GM12878 (cell line): Measurements from ENCODE around the gene HNRNPA0. TPM values are rescaled to one million over a fixed set of nuclear protein-coding genes. Genes with fewer than 3 reads are reported as not detected.

Experiments used
- ATAC-seq: fragments of 200-7000 bp; cut with Tn5 transposase; 3 replicates; pipeline ENCODE4 v1.9.1; 2020; ENCODE audit warnings: mild to moderate bottlenecking, moderate library complexity
- BruUV-seq: library from RNA; stranded (reverse); fragments of 400-500 nt; replicated peaks from 2 replicates; lab custom pipeline; 2021; lab: Mats Ljungman, UMichigan
- CTCF ChIA-PET: fragments of 300-600 bp; sonication (Branson Sonifier 250); formaldehyde crosslinking; extraction: SDS; loops from one replicate; lab custom pipeline; 2021; ENCODE audit warnings: inconsistent platforms; lab: Yijun Ruan, JAX
- POLR2A ChIA-PET: fragments of 350-600 bp; formaldehyde crosslinking; extraction: SDS; loops from one replicate; lab custom pipeline; 2021; ENCODE audit warnings: inconsistent platforms; lab: Charles Lee
- RAD21 ChIA-PET: fragments of 300-600 bp; sonication (Branson Sonifier 250); formaldehyde crosslinking; loops from one replicate; lab custom pipeline; 2023; ENCODE audit warnings: antibody characterized with exemption; ENCODE audit not compliant: unreplicated experiment; lab: Charles Lee
- SMC1A ChIA-PET: fragments of 300-600 bp; sonication (Branson Sonifier 250); formaldehyde crosslinking; loops from one replicate; lab custom pipeline; 2023; ENCODE audit not compliant: unreplicated experiment, uncharacterized antibody; lab: Charles Lee
- DNase-seq: peaks from one replicate; pipeline ENCODE4 v3.0.0-alpha.2; 2011; ENCODE audit warnings: low read depth, low spot score
- FAIRE-seq: peaks from 3 replicates; lab custom pipeline; 2011; peaks lifted over from hg19 to GRCh38; lab: Jason Lieb, UNC
- H2AFZ ChIP-seq: 2 replicates; pipeline ENCODE4 v1.6.0; 2011; ENCODE audit warnings: low read depth, low read length, control low read depth; ENCODE audit not compliant: control insufficient read depth
- H3K27ac ChIP-seq: 2 replicates; pipeline ENCODE4 v1.5.1; 2011; ENCODE audit warnings: control low read depth; ENCODE audit not compliant: control insufficient read depth, insufficient read depth
- H3K27me3 ChIP-seq, 2 experiments: replicated peaks in 1 of 2; 2 replicates each; pipeline versions ENCODE4 v1.6.0 to v1.6.1; 2011; ENCODE audit warnings: low read length in 1 of 2; ENCODE audit not compliant: control insufficient read depth in 2 of 2, insufficient read depth in 2 of 2
- H3K36me3 ChIP-seq, 2 experiments: 2 replicates each; pipeline ENCODE4 v1.5.1; 2011; ENCODE audit warnings: low read length in 1 of 2; ENCODE audit not compliant: control insufficient read depth in 2 of 2, insufficient read depth in 2 of 2
- H3K4me1 ChIP-seq: 2 replicates; pipeline ENCODE4 v1.6.1; 2011; ENCODE audit warnings: mild to moderate bottlenecking, low read length, moderate library complexity, mixed read lengths; ENCODE audit not compliant: control insufficient read depth, insufficient read depth
- H3K4me2 ChIP-seq: 2 replicates; pipeline ENCODE4 v1.6.0; 2011; ENCODE audit warnings: control low read depth; ENCODE audit not compliant: control insufficient read depth, insufficient read depth
- H3K4me3 ChIP-seq: fragments of 200-600 bp; sonication (generic); 2 replicates; pipeline ENCODE4 v1.5.1; 2016
- H3K79me2 ChIP-seq: 2 replicates; pipeline ENCODE4 v1.6.0; 2011; ENCODE audit warnings: low read length; ENCODE audit not compliant: control insufficient read depth, insufficient read depth
- H3K9ac ChIP-seq: 2 replicates; pipeline ENCODE4 v1.8.0; 2011; ENCODE audit warnings: low read length, control low read depth, mixed read lengths; ENCODE audit not compliant: control insufficient read depth, insufficient read depth
- H3K9me3 ChIP-seq: replicated peaks from 3 replicates; pipeline ENCODE4 v1.5.1; 2011; ENCODE audit warnings: mild to moderate bottlenecking, low read length; ENCODE audit not compliant: control insufficient read depth, insufficient read depth
- H4K20me1 ChIP-seq: 2 replicates; pipeline ENCODE4 v1.6.0; 2011; ENCODE audit not compliant: control insufficient read depth, insufficient read depth
- BCL11A ChIP-seq: IDR thresholded peaks from 2 replicates; pipeline ENCODE4 v1.6.1; 2011; ENCODE audit warnings: low read depth, low read length
- ETV6 ChIP-seq, 2 experiments: fragments of 450-650 bp in 1 of 2; IDR thresholded peaks in 1 of 2; conservative IDR thresholded peaks in 1 of 2; 2 replicates each; pipeline ENCODE4 v1.6.1; 2014; ENCODE audit warnings: antibody characterized with exemption in 1 of 2, borderline replicate concordance in 1 of 2, low read depth in 1 of 2, mild to moderate bottlenecking in 1 of 2, moderate library complexity in 1 of 2
- IKZF1 ChIP-seq: fragments of 450-650 bp; conservative IDR thresholded peaks from 2 replicates; pipeline ENCODE4 v1.6.1; 2017; ENCODE audit warnings: antibody characterized with exemption, mild to moderate bottlenecking
- MXI1 ChIP-seq: fragments of 150-350 bp; IDR thresholded peaks from 2 replicates; pipeline ENCODE4 v1.6.1; 2011; ENCODE audit warnings: low read depth, mild to moderate bottlenecking, inconsistent platforms, low read length, improper control_type of control experiment
- NR2C2 ChIP-seq: IDR thresholded peaks from 2 replicates; pipeline ENCODE4 v1.6.1; 2011; ENCODE audit warnings: borderline replicate concordance, low read depth; ENCODE audit not compliant: control insufficient read depth, insufficient read length
- RAD21 ChIP-seq: IDR thresholded peaks from 2 replicates; pipeline ENCODE4 v1.6.1; 2011; ENCODE audit warnings: mild to moderate bottlenecking, low read depth, low read length, moderate library complexity; ENCODE audit not compliant: insufficient read depth
- RCOR1 ChIP-seq: conservative IDR thresholded peaks from 2 replicates; pipeline ENCODE4 v1.6.1; 2012; ENCODE audit warnings: low read depth, low read length, improper control_type of control experiment
- SIX5 ChIP-seq: IDR thresholded peaks from 2 replicates; pipeline ENCODE4 v1.6.1; 2011; ENCODE audit warnings: mild to moderate bottlenecking, low read depth, low read length, moderate library complexity; ENCODE audit not compliant: severe bottlenecking
- WGBS: methylation state at CpG from one replicate; pipeline ENCODE4 v1.1.6; 2016; ENCODE audit warnings: low lambda C conversion rate; ENCODE audit not compliant: insufficient replicate concordance, insufficient coverage; ENCODE audit errors: missing lambda C conversion rate; 5-methylcytosine and 5-hydroxymethylcytosine counted together
- in situ Hi-C: fragments of 300-500 bp; cut with MboI; formaldehyde crosslinking; loops from 9 replicates; pipeline ENCODE4 v1.14.3; 2018; ENCODE audit warnings: mixed read lengths
- intact Hi-C: fragments of 100-400 bp; cut with micrococcal nuclease; formaldehyde crosslinking; loops from one replicate; pipeline ENCODE4 v1.14.2; 2022; ENCODE audit not compliant: unreplicated experiment
- polyA plus RNA-seq, 11 experiments: library from polyadenylated mRNA; depleted of rRNA in 4 of 11; unstranded in 6 of 11; stranded (reverse) in 5 of 11; fragments of >200 nt; fragmentation: Nextera tagmentation in 4 of 11; fragmentation: Illumina TruSeq in 1 of 11; extraction: Ambion mirVana in 4 of 11; extraction: Trizol in 1 of 11; gene quantifications; 1 replicate in 1 of 11; 2 replicates in 10 of 11; pipeline versions ENCODE4 v1.2.1 to v1.2.3, GENCODE V29; 2011 to 2016; ENCODE audit warnings: inconsistent platforms in 2 of 11, missing spikeins in 2 of 11, low read depth in 1 of 11
- total RNA-seq, 4 experiments: library from RNA; depleted of rRNA in 3 of 4; stranded (reverse); fragments of >200 nt in 3 of 4; fragmentation: Illumina TruSeq in 1 of 4; extraction: Trizol in 1 of 4; gene quantifications; 2 replicates each; pipeline versions ENCODE4 v1.2.1 to v1.2.3, GENCODE V29; 2013 to 2021
- TF ChIP-seq, protein P1 (sequence below): fragments of 450-650 bp; IDR thresholded peaks from 2 replicates; pipeline ENCODE4 v1.6.1; 2017; ENCODE audit warnings: mild to moderate bottlenecking, moderate library complexity

HNRNPA0 gene
- total and polyA plus RNA-seq, 10 of the 15 experiments (the other 5 are each of a cell fraction or from before 2014, with no cell fraction given): 6.3 to 45.0 (median 12.5) TPM

DNA sequence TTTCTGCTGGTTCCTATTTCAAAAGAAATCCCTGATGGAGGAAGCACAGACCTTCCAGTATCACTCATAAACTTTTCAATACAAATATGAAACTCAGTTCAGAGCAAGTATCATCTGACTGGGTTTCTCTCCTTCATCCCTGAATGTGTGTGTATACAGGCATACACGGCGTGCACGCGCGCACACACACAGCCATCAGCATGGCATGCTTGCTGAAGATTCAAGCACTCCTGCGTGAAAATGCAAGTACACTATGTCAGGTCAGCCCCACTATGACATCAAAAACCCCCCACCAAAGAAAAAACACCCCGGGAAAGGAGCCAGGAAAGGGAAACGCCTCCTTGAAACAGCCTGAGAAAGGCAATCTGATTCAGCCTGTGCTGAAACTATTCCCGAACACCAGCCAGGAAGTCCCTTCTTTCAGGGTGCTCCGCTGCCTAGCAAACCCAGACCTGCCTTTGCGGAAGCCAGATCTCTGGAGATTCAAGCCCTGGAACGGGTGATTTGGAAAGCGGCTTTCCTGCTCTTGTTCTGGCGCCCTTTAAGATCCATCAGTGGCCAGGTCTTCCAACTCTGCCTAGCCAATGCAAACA is 19.1 kb downstream of the HNRNPA0 start:
- ATAC-seq: peak; percentile 43
- H3K79me2 ChIP-seq: peaks cover 8% of the 10 kb centered on the region
- DNase-seq: no peak
- CTCF ChIA-PET: interaction anchor here (0.8 to 18.4 kb wide), 7 partner anchors 13 to 107 kb away, joined by 4 to 619 read pairs (median 20); no protein-coding TSS in a partner anchor
- no peak for FAIRE-seq
- H4K20me1 ChIP-seq: no peaks in the 10 kb centered on the region
- no TSS peak for BruUV-seq
- peak overlapping the region; percentile 86 for H3K27ac ChIP-seq
- TF ChIP-seq IKZF1: 0 out of 2 replicates have a peak, but pooled peaks have one; percentile 11
- TF ChIP-seq BCL11A: no peak
- TF ChIP-seq, all 136 proteins: peak for 1
- no peaks in the 10 kb centered on the region for H3K27me3 ChIP-seq
- peak overlapping the region; percentile 88 for H3K4me2 ChIP-seq
- H3K36me3 ChIP-seq: no peaks in the 10 kb centered on the region
- ChIA-PET SMC1A (interaction anchor here (1.3 to 4.4 kb wide), 5 partner anchors 11 to 108 kb away, joined by 4 to 56 read pairs (median 10); no protein-coding TSS in a partner anchor), RAD21 (interaction anchor here (1.1 to 3.2 kb wide), 4 partner anchors 18 to 105 kb away, joined by 4 to 28 read pairs (median 14); no protein-coding TSS in a partner anchor), POLR2A (interaction anchor here (1.3 kb wide), 1 partner anchor 16 kb away, joined by 4 read pairs; no protein-coding TSS in a partner anchor)
- H3K9me3 ChIP-seq: no peaks in the 10 kb centered on the region; the same call in 2 of the 3 replicates
- in situ Hi-C loops: loop anchor here (5.0 kb wide), 1 partner anchor 78 kb away; no protein-coding TSS in a partner anchor
- peaks cover 15% of the 10 kb centered on the region for H3K4me1 ChIP-seq
- H3K9ac ChIP-seq: peak overlapping the region; percentile 52
- H2AFZ ChIP-seq: peak overlapping the region; percentile 11
- 67% methylated on average over 14 of the region's 14 CpGs for WGBS
- peak overlapping the region; percentile 61 for H3K4me3 ChIP-seq
- intact Hi-C loops: no loop called here

DNA sequence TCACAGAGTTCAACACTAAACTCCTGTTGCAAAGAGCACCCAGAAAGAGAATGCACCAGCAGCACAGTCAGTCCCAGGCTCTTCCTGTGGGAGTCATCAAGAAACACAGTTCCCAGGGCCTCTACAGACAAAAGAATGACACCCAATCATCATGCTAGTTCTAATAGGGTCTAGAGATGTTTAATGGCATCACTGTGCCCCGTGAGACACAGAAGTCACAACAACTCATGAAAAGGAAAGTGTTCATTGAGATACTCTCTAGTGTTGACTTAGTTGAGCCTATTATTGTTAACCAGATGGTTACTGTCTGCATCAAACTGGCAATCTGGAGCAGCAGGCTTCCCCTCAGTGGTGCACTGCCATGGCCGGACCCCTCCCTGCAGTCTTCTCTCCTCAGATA is 19.8 kb downstream of the HNRNPA0 start:
- no peaks in the 10 kb centered on the region for H3K27me3 ChIP-seq
- ChIA-PET CTCF (interaction anchor here (1.1 to 18.4 kb wide), 5 partner anchors 8 to 105 kb away, joined by 3 to 619 read pairs (median 20); no protein-coding TSS in a partner anchor), POLR2A (no interaction called here), SMC1A (interaction anchor here (4.4 kb wide), 1 partner anchor 75 kb away, joined by 56 read pairs; no protein-coding TSS in a partner anchor), RAD21 (interaction anchor here (1.3 kb wide), 1 partner anchor 8 kb away, joined by 6 read pairs; no protein-coding TSS in a partner anchor)
- ATAC-seq (peak; percentile 6; the same call in 2 of the 3 replicates), FAIRE-seq (no peak), DNase-seq (no peak)
- H3K4me2 ChIP-seq: peak overlapping the region; percentile 88
- no peak for TF ChIP-seq MXI1
- no peak for TF ChIP-seq RCOR1
- no peak for TF ChIP-seq ETV6 (conservative IDR thresholded peaks at IDR 0.05 in 1 of 2, IDR thresholded peaks at IDR 0.05 in 1 of 2; ENCODE audit: borderline replicate concordance in 1 of 2, low read depth in 1 of 2)
- TF ChIP-seq, protein P1, sequence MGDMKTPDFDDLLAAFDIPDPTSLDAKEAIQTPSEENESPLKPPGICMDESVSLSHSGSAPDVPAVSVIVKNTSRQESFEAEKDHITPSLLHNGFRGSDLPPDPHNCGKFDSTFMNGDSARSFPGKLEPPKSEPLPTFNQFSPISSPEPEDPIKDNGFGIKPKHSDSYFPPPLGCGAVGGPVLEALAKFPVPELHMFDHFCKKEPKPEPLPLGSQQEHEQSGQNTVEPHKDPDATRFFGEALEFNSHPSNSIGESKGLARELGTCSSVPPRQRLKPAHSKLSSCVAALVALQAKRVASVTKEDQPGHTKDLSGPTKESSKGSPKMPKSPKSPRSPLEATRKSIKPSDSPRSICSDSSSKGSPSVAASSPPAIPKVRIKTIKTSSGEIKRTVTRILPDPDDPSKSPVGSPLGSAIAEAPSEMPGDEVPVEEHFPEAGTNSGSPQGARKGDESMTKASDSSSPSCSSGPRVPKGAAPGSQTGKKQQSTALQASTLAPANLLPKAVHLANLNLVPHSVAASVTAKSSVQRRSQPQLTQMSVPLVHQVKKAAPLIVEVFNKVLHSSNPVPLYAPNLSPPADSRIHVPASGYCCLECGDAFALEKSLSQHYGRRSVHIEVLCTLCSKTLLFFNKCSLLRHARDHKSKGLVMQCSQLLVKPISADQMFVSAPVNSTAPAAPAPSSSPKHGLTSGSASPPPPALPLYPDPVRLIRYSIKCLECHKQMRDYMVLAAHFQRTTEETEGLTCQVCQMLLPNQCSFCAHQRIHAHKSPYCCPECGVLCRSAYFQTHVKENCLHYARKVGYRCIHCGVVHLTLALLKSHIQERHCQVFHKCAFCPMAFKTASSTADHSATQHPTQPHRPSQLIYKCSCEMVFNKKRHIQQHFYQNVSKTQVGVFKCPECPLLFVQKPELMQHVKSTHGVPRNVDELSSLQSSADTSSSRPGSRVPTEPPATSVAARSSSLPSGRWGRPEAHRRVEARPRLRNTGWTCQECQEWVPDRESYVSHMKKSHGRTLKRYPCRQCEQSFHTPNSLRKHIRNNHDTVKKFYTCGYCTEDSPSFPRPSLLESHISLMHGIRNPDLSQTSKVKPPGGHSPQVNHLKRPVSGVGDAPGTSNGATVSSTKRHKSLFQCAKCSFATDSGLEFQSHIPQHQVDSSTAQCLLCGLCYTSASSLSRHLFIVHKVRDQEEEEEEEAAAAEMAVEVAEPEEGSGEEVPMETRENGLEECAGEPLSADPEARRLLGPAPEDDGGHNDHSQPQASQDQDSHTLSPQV: no peak
- no peak for TF ChIP-seq SIX5
- no peak for TF ChIP-seq RAD21
- no peak for TF ChIP-seq NR2C2
- WGBS: 78% methylated on average over 2 of the region's 2 CpGs
- no peaks in the 10 kb centered on the region; the same call in 2 of the 3 replicates for H3K9me3 ChIP-seq
- in situ Hi-C loops: no loop called here
- H3K79me2 ChIP-seq: peaks cover 8% of the 10 kb centered on the region
- H3K36me3 ChIP-seq: no peaks in the 10 kb centered on the region
- H4K20me1 ChIP-seq: no peaks in the 10 kb centered on the region
- peak overlapping the region; percentile 86; the same call in 1 of the 2 replicates for H3K27ac ChIP-seq
- BruUV-seq: no TSS peak
- H3K4me3 ChIP-seq: peak overlapping the region; percentile 61
- peak overlapping the region; percentile 11 for H2AFZ ChIP-seq
- intact Hi-C loops: no loop called here
- peak overlapping the region; percentile 52 for H3K9ac ChIP-seq
- H3K4me1 ChIP-seq: peaks cover 15% of the 10 kb centered on the region
